Neutrophil (primary cell): ENCODE results near the gene DKC1.

Experiments
- H3K27ac ChIP-seq: fragments of 200-600 bp; sonication (generic); 2 replicates; pipeline ENCODE4 v1.5.1; 2016; ENCODE audit warnings: mild to moderate bottlenecking, moderate library complexity
- H3K27me3 ChIP-seq: fragments of 200-600 bp; sonication (generic); 2 replicates; pipeline ENCODE4 v1.6.0; 2016; ENCODE audit warnings: mild to moderate bottlenecking
- H3K36me3 ChIP-seq: fragments of 200-600 bp; sonication (generic); 2 replicates; pipeline ENCODE4 v1.5.1; 2017
- H3K4me1 ChIP-seq, 2 experiments: fragments of 200-600 bp in 1 of 2; sonication (generic) in 1 of 2; 1 replicate in 1 of 2; 2 replicates in 1 of 2; pipeline versions ENCODE4 v1.5.1 to v1.6.1; 2013 to 2016; ENCODE audit warnings: low read depth in 1 of 2, low read length in 1 of 2, mild to moderate bottlenecking in 1 of 2, moderate library complexity in 1 of 2; ENCODE audit not compliant: control insufficient read depth in 1 of 2, insufficient read depth in 1 of 2
- H3K4me3 ChIP-seq, 2 experiments: fragments of 200-600 bp in 1 of 2; sonication (generic) in 1 of 2; 1 replicate in 1 of 2; 2 replicates in 1 of 2; pipeline ENCODE4 v1.5.1; 2013 to 2016; ENCODE audit warnings: low read depth in 1 of 2, low read length in 1 of 2, mild to moderate bottlenecking in 1 of 2, moderate library complexity in 1 of 2
- H3K9me3 ChIP-seq: fragments of 200-600 bp; sonication (generic); 2 replicates; pipeline ENCODE4 v1.5.1; 2016
- CTCF ChIP-seq: fragments of 200-600 bp; sonication (generic); IDR thresholded peaks from 2 replicates; pipeline ENCODE4 v1.5.1; 2016; ENCODE audit warnings: antibody characterized with exemption

The DKC1 gene

GRCh38 chrX:154731881-154732280 is 30.8 kb upstream of the DKC1 start:
- Histone ChIP-seq H3K27me3 (no peaks in the 10 kb centered on the region), H3K27ac (peak overlapping the region; percentile 86), H3K9me3 (no peaks in the 10 kb centered on the region), H3K36me3 (no peaks in the 10 kb centered on the region), H3K4me3 (no peak overlapping the region), H3K4me1 (peaks cover 97% of the 10 kb centered on the region in 2 experiments)
- no peak for TF ChIP-seq CTCF

- Histone ChIP-seq H3K27me3 (no peaks in the 10 kb centered on the region), H3K4me1 (peaks cover 97% of the 10 kb centered on the region in 2 experiments), H3K4me3 (peak overlapping the region; percentile 14 to 30), H3K36me3 (no peaks in the 10 kb centered on the region), H3K9me3 (no peaks in the 10 kb centered on the region), H3K27ac (peak overlapping the region; percentile 86)
- no peak for TF ChIP-seq CTCF
Observed at GRCh38 chrX:154732421-154733065, 30.1 kb upstream of the DKC1 start.

- H3K4me1 ChIP-seq = peaks cover 96 to 97% of the 10 kb centered on the region in 2 experiments
- no peak for TF ChIP-seq CTCF
- H3K4me3 ChIP-seq = peak overlapping the region; percentile 14 to 30
Observed at GRCh38 chrX:154733066-154733425, 29.6 kb upstream of the DKC1 start.

GRCh38 chrX:154734061-154734781 is 28.4 kb upstream of the DKC1 start:
- Histone ChIP-seq H3K27me3 (no peaks in the 10 kb centered on the region), H3K4me3 (peak overlapping the region; percentile 35 to 36), H3K36me3 (no peaks in the 10 kb centered on the region), H3K27ac (peak overlapping the region; percentile 86), H3K9me3 (no peaks in the 10 kb centered on the region), H3K4me1 (peaks cover 96 to 97% of the 10 kb centered on the region in 2 experiments)
- TF ChIP-seq CTCF = no peak

More at GRCh38 chrX:154733066-154733425, 29.6 kb upstream of the DKC1 start:
- no peaks in the 10 kb centered on the region for H3K9me3 ChIP-seq
- no peaks in the 10 kb centered on the region for H3K27me3 ChIP-seq
- peak overlapping the region; percentile 86 for H3K27ac ChIP-seq
- H3K36me3 ChIP-seq = no peaks in the 10 kb centered on the region

- Histone ChIP-seq H3K9me3 (no peaks in the 10 kb centered on the region), H3K27me3 (no peaks in the 10 kb centered on the region), H3K4me1 (peaks cover 93 to 96% of the 10 kb centered on the region in 2 experiments), H3K4me3 (no peak overlapping the region), H3K27ac (peak overlapping the region; percentile 86), H3K36me3 (no peaks in the 10 kb centered on the region)
- TF ChIP-seq CTCF = no peak
Observed at GRCh38 chrX:154735695-154736393, 26.8 kb upstream of the DKC1 start.
